ENCODE results near the gene AK2. TPM values are rescaled to one million over a fixed set of nuclear protein-coding genes. Genes with fewer than 3 reads are reported as not detected.

The AK2 gene
- total RNA-seq, 2 donors from 2014 or later = 114 to 118 TPM

DNA sequence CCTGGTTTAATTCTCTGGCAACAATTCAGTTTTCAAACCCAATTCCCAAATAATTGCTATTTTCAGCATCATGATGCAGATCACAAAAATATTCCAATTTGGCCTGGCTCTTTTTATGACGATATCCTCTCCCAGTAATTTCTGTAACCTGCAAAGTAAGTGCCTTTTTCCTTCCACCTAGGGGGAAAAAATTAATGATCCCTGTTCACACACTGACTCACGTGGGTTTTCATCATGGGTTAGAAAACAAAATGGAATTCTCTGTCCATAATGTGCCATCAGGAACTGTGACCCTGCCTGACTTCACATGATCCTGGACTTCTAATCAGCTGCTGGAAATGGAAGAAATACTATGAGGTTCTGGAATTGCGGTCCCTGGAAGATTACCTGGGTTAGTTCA, 24.5 kb downstream of the AK2 start:
- H3K9me3 Mint-ChIP-seq = no peaks in the 10 kb centered on the region
- H3K27me3 ChIP-seq (ENCODE audit: control insufficient read depth, insufficient read depth, low read length, poor library complexity, severe bottlenecking) = no peaks in the 10 kb centered on the region
- H3K27ac Mint-ChIP-seq = no peak overlapping the region
- H3K27ac ChIP-seq (ENCODE audit: low read depth, low read length) = no peak overlapping the region
- H3K4me1 Mint-ChIP-seq = peaks cover 39% of the 10 kb centered on the region
- peaks cover 58% of the 10 kb centered on the region for H3K36me3 ChIP-seq (ENCODE audit: control insufficient read depth, insufficient read depth, low read length)
- no peak overlapping the region for H3K9ac ChIP-seq (ENCODE audit: extremely low read depth, low read length, poor library complexity, severe bottlenecking)
- H3K9me3 ChIP-seq (ENCODE audit: control insufficient read depth, low read length) = no peaks in the 10 kb centered on the region
- 87 to 95% methylated on average over 3 of the region's 3 CpGs for WGBS, 2 experiments (ENCODE audit: insufficient coverage in 1 of 2, insufficient read length in 1 of 2)
- no peaks in the 10 kb centered on the region for H3K27me3 Mint-ChIP-seq (ENCODE audit: insufficient read depth)
- TF ChIP-seq, protein P1, sequence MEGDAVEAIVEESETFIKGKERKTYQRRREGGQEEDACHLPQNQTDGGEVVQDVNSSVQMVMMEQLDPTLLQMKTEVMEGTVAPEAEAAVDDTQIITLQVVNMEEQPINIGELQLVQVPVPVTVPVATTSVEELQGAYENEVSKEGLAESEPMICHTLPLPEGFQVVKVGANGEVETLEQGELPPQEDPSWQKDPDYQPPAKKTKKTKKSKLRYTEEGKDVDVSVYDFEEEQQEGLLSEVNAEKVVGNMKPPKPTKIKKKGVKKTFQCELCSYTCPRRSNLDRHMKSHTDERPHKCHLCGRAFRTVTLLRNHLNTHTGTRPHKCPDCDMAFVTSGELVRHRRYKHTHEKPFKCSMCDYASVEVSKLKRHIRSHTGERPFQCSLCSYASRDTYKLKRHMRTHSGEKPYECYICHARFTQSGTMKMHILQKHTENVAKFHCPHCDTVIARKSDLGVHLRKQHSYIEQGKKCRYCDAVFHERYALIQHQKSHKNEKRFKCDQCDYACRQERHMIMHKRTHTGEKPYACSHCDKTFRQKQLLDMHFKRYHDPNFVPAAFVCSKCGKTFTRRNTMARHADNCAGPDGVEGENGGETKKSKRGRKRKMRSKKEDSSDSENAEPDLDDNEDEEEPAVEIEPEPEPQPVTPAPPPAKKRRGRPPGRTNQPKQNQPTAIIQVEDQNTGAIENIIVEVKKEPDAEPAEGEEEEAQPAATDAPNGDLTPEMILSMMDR (conservative IDR thresholded peaks at IDR 0.05) = no peak
- H3K4me3 Mint-ChIP-seq = no peak overlapping the region
- peaks cover 52% of the 10 kb centered on the region for H3K36me3 Mint-ChIP-seq (ENCODE audit: low read depth)
- no peak for DNase-seq
- peaks cover 21% of the 10 kb centered on the region for H3K4me1 ChIP-seq (ENCODE audit: control insufficient read depth, insufficient read depth, low read length)
- no peak overlapping the region for H3K4me3 ChIP-seq (ENCODE audit: low read length)

DNA sequence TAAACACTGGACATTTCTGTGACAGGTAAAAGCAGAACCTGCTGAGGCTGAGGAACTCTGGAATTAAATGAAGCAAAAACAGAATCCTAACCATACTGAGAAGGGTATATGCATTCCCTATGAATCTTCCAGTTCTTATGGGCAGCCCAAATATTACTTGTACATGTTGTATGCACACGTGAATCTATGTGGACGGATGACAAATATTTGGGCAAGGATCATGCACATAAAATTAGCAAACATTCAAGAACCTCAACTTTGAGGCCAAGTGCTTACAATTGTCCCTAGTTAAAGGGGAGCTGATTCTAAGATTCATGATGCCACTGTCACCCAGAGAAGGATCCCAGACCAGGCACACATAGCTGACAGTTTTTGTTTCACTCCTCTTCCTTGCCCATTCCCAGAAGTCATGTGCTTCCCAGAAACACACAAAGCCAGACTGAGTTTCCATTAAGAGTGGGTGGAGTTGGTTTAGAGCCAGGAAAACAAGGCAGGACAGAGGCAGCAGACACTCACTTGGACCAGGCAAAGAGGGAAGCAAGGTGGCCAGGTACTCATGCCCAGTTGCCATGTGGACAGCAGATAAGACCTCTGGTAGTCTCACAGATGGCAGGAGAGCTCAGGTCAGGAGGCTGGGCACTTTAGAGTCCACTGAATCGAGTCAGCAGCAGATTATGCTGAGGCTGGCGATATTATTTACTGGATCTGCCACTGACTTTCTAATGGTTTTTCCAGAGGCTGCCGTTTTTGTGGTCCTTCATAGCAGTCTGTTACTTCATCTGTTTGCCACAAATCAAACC, 25.6 kb downstream of the AK2 start:
- Histone ChIP-seq H3K4me1 (ENCODE audit: control insufficient read depth, insufficient read depth, low read length) (peaks cover 25% of the 10 kb centered on the region), H3K9me3 (ENCODE audit: control insufficient read depth, low read length) (no peaks in the 10 kb centered on the region), H3K9ac (ENCODE audit: extremely low read depth, low read length, poor library complexity, severe bottlenecking) (no peak overlapping the region), H3K36me3 (ENCODE audit: control insufficient read depth, insufficient read depth, low read length) (peaks cover 57% of the 10 kb centered on the region), H3K27me3 (ENCODE audit: control insufficient read depth, insufficient read depth, low read length, poor library complexity, severe bottlenecking) (no peaks in the 10 kb centered on the region), H3K4me3 (ENCODE audit: low read length) (no peak overlapping the region), H3K27ac (ENCODE audit: low read depth, low read length) (no peak overlapping the region)
- no peak for DNase-seq
- no peaks in the 10 kb centered on the region for H3K9me3 Mint-ChIP-seq
- TF ChIP-seq, protein P1 (conservative IDR thresholded peaks at IDR 0.05) = no peak
- peaks cover 46% of the 10 kb centered on the region for H3K4me1 Mint-ChIP-seq
- no peaks in the 10 kb centered on the region for H3K27me3 Mint-ChIP-seq (ENCODE audit: insufficient read depth)
- H3K36me3 Mint-ChIP-seq (ENCODE audit: low read depth) = peaks cover 50% of the 10 kb centered on the region
- WGBS, 2 experiments (ENCODE audit: insufficient coverage in 1 of 2, insufficient read length in 1 of 2) = 93 to 97% methylated on average over 4 to 5 of the region's 5 CpGs
- H3K4me3 Mint-ChIP-seq = no peak overlapping the region
- H3K27ac Mint-ChIP-seq = no peak overlapping the region

DNA sequence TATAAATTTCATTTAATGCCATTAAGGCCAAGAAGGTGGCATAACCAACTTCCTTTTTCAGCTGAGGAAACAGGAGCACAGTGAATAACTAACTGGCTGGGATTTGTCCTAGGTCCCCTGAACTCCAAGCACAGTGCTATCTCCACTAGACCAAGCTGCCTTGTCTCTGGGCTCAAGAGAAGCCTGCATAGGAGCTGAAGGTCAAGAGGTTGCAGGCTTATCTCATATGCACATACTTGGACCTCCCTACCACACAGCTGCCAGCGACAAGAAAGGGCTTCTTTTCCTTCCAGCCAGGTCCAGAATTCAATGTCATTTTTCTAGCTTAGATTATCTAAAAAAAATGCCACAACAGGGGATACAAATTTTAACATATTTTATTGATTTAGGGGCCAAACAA, 27.1 kb downstream of the AK2 start:
- H3K4me3 Mint-ChIP-seq = no peak overlapping the region
- no peaks in the 10 kb centered on the region for H3K27me3 Mint-ChIP-seq (ENCODE audit: insufficient read depth)
- H3K9me3 Mint-ChIP-seq = no peaks in the 10 kb centered on the region
- H3K36me3 Mint-ChIP-seq (ENCODE audit: low read depth) = peaks cover 50% of the 10 kb centered on the region
- 79 to 100% methylated on average over 1 of the region's 1 CpG for WGBS, 2 experiments (ENCODE audit: insufficient coverage in 1 of 2, insufficient read length in 1 of 2)
- H3K4me1 ChIP-seq (ENCODE audit: control insufficient read depth, insufficient read depth, low read length) = peaks cover 35% of the 10 kb centered on the region
- peaks cover 57% of the 10 kb centered on the region for H3K36me3 ChIP-seq (ENCODE audit: control insufficient read depth, insufficient read depth, low read length)
- no peak overlapping the region for H3K27ac ChIP-seq (ENCODE audit: low read depth, low read length)
- no peak for DNase-seq
- H3K9me3 ChIP-seq (ENCODE audit: control insufficient read depth, low read length) = no peaks in the 10 kb centered on the region
- H3K4me1 Mint-ChIP-seq = peaks cover 51% of the 10 kb centered on the region
- H3K9ac ChIP-seq (ENCODE audit: extremely low read depth, low read length, poor library complexity, severe bottlenecking) = no peak overlapping the region
- TF ChIP-seq, protein P1 (conservative IDR thresholded peaks at IDR 0.05) = no peak
- no peaks in the 10 kb centered on the region for H3K27me3 ChIP-seq (ENCODE audit: control insufficient read depth, insufficient read depth, low read length, poor library complexity, severe bottlenecking)
- H3K27ac Mint-ChIP-seq = no peak overlapping the region
- no peak overlapping the region for H3K4me3 ChIP-seq (ENCODE audit: low read length)
